HG02571 (cell line): ENCODE data around the gene TENM3.
"Not testable (repeated sequence)": the region's sequence is repeated elsewhere in the genome, so short reads cannot be mapped to it uniquely, and the experiment has no call there.

Experiments used
- ATAC-seq: cut with Tn5 transposase; IDR thresholded peaks from one replicate; pipeline ENCODE4 v1.9.1; 2021; ENCODE audit warnings: mild to moderate bottlenecking, moderate library complexity; ENCODE audit not compliant: unreplicated experiment

Gene TENM3

GRCh38 chr4:182227611-182228010 lies 15.6 kb upstream of the TENM3 start:
- no peak for ATAC-seq

- no peak for ATAC-seq
Measured at GRCh38 chr4:182228991-182229577, 14.1 kb upstream of the TENM3 start.

GRCh38 chr4:182230256-182230655 lies 12.9 kb upstream of the TENM3 start:
- no peak for ATAC-seq

- ATAC-seq = no peak
Measured at GRCh38 chr4:182231080-182231479, 12.1 kb upstream of the TENM3 start.

- ATAC-seq = no peak
Measured at GRCh38 chr4:182231496-182231895, 11.7 kb upstream of the TENM3 start.

GRCh38 chr4:182233310-182234090 lies 9.7 kb upstream of the TENM3 start:
- ATAC-seq = no peak

- no peak for ATAC-seq
Measured at GRCh38 chr4:182235021-182235795, 8.0 kb upstream of the TENM3 start.

GRCh38 chr4:182236186-182236585 lies 7.0 kb upstream of the TENM3 start:
- ATAC-seq = no peak

GRCh38 chr4:182237010-182237409 lies 6.2 kb upstream of the TENM3 start:
- not testable (repeated sequence) for ATAC-seq

- no peak for ATAC-seq
Measured at GRCh38 chr4:182238355-182238931, 4.8 kb upstream of the TENM3 start.

- no peak for ATAC-seq
Measured at GRCh38 chr4:182240161-182241130, 2.8 kb upstream of the TENM3 start.

GRCh38 chr4:182242260-182242659 lies 942 bp upstream of the TENM3 start:
- not testable (repeated sequence) for ATAC-seq

- no peak for ATAC-seq
Measured at GRCh38 chr4:182242787-182243186, 415 bp upstream of the TENM3 start.

- no peak for ATAC-seq
Measured at GRCh38 chr4:182245041-182245440, 1.8 kb downstream of the TENM3 start.

GRCh38 chr4:182245541-182246215 lies 2.5 kb downstream of the TENM3 start:
- ATAC-seq = no peak

- ATAC-seq = no peak
Measured at GRCh38 chr4:182246401-182247205, 3.4 kb downstream of the TENM3 start.

GRCh38 chr4:182248295-182248694 lies 5.1 kb downstream of the TENM3 start:
- no peak for ATAC-seq

- no peak for ATAC-seq
Measured at GRCh38 chr4:182250446-182250845, 7.2 kb downstream of the TENM3 start.

- no peak for ATAC-seq
Measured at GRCh38 chr4:182251116-182251515, 7.9 kb downstream of the TENM3 start.
